B cell (primary cell): ENCODE measurements around the gene KYNU. TPM values are rescaled to one million over a fixed set of nuclear protein-coding genes. Genes with fewer than 3 reads are reported as not detected.

Experiments used
- ATAC-seq: fragments of 200-7000 bp; cut with Tn5 transposase; one replicate; pipeline ENCODE4 v1.10.0; 2021; ENCODE audit warnings: low read depth, mild to moderate bottlenecking, moderate number of reproducible peaks, moderate library complexity
- CTCF ChIA-PET: fragments of 350-600 bp; sonication (Branson Sonifier 250); formaldehyde crosslinking; loops from one replicate; lab custom pipeline; 2021; ENCODE audit warnings: antibody characterized with exemption, inconsistent platforms; lab: Charles Lee
- POLR2A ChIA-PET: fragments of 350-600 bp; sonication (Branson Sonifier 250); formaldehyde crosslinking; loops from one replicate; lab custom pipeline; 2021; ENCODE audit warnings: antibody characterized with exemption; lab: Charles Lee
- DNase-seq: peaks from one replicate; pipeline ENCODE4 v3.0.0; 2013
- H2AFZ ChIP-seq: 2 replicates; pipeline ENCODE4 v1.6.1; 2012; ENCODE audit warnings: mild to moderate bottlenecking, low read depth, low read length; ENCODE audit not compliant: insufficient read depth, poor library complexity, severe bottlenecking
- H3K27ac ChIP-seq, 2 donors: 1 replicate in 1 of 2; 2 replicates in 1 of 2; pipeline ENCODE4 v1.5.1; 2012 to 2013; ENCODE audit warnings: low read length in 2 of 2, mild to moderate bottlenecking in 2 of 2, moderate library complexity in 1 of 2
- H3K27me3 ChIP-seq, 4 experiments: fragments of 200-600 bp in 1 of 4; sonication (generic) in 1 of 4; replicated peaks in 1 of 4; 1 replicate in 2 of 4; 2 replicates in 2 of 4; pipeline versions ENCODE4 v1.6.1 to v1.7.0; 2013 to 2016; ENCODE audit warnings: low read length in 3 of 4, mild to moderate bottlenecking in 2 of 4, mixed read lengths in 1 of 4, moderate library complexity in 1 of 4; ENCODE audit not compliant: insufficient read depth in 4 of 4, control insufficient read depth in 3 of 4; ENCODE audit errors: control extremely low read depth in 1 of 4
- H3K36me3 ChIP-seq, 2 experiments: replicated peaks in 1 of 2; 1 replicate in 1 of 2; 2 replicates in 1 of 2; pipeline versions ENCODE4 v1.6.1 to v1.7.1; 2013; ENCODE audit warnings: low read length in 1 of 2; ENCODE audit not compliant: insufficient read depth in 2 of 2, control insufficient read depth in 1 of 2; ENCODE audit errors: control extremely low read depth in 1 of 2, extremely low read depth in 1 of 2
- H3K4me1 ChIP-seq, 2 donors: fragments of 200-600 bp in 1 of 2; sonication (generic) in 1 of 2; 1 replicate in 1 of 2; 2 replicates in 1 of 2; pipeline versions ENCODE4 v1.5.1 to v1.6.1; 2013 to 2017; ENCODE audit warnings: low read length in 2 of 2; ENCODE audit not compliant: control insufficient read depth in 2 of 2, insufficient read depth in 2 of 2
- H3K4me2 ChIP-seq: replicated peaks from 2 replicates; pipeline ENCODE3; 2012; ENCODE audit warnings: mild to moderate bottlenecking, low read depth, low read length; ENCODE audit not compliant: poor library complexity, severe bottlenecking
- H3K4me3 ChIP-seq, 5 experiments: fragments of 200-600 bp in 1 of 5; sonication (generic) in 1 of 5; 1 replicate in 3 of 5; 2 replicates in 2 of 5; pipeline versions ENCODE4 v1.5.1 to v1.7.0; 2011 to 2016; ENCODE audit warnings: low read length in 4 of 5, mild to moderate bottlenecking in 4 of 5, low read depth in 2 of 5, control low read depth in 1 of 5, moderate library complexity in 1 of 5; ENCODE audit not compliant: insufficient read depth in 1 of 5; ENCODE audit errors: control extremely low read depth in 1 of 5, extremely low read depth in 1 of 5
- H3K79me2 ChIP-seq: fragments of 200-600 bp; sonication (generic); one replicate; pipeline ENCODE4 v1.6.0; 2016; ENCODE audit warnings: low read length; ENCODE audit not compliant: control insufficient read depth, insufficient read depth
- H3K9ac ChIP-seq: fragments of 200-600 bp; sonication (generic); 2 replicates; pipeline ENCODE4 v1.6.1; 2017; ENCODE audit warnings: mild to moderate bottlenecking, low read length, moderate library complexity
- H3K9me3 ChIP-seq, 3 donors: one replicate each; pipeline versions ENCODE4 v1.6.1 to v1.7.1; 2013; ENCODE audit warnings: low read length in 2 of 3; ENCODE audit not compliant: control insufficient read depth in 2 of 3, insufficient read depth in 1 of 3; ENCODE audit errors: control extremely low read depth in 1 of 3
- H4K20me1 ChIP-seq: 2 replicates; pipeline ENCODE4 v1.6.0; 2012; ENCODE audit warnings: mild to moderate bottlenecking, low read length; ENCODE audit not compliant: insufficient read depth, control insufficient read depth, poor library complexity, severe bottlenecking
- H3K27ac Mint-ChIP-seq: one replicate; pipeline ENCODE4 v1.8.0; 2021; ENCODE audit warnings: mixed read lengths
- H3K27me3 Mint-ChIP-seq: one replicate; pipeline ENCODE4 v1.8.0; 2021; ENCODE audit warnings: mixed read lengths
- H3K4me1 Mint-ChIP-seq: one replicate; pipeline ENCODE4 v1.8.0; 2021; ENCODE audit warnings: mixed read lengths
- H3K4me3 Mint-ChIP-seq: one replicate; pipeline ENCODE4 v1.8.0; 2021; ENCODE audit warnings: mixed read lengths
- H3K9me3 Mint-ChIP-seq: one replicate; pipeline ENCODE4 v1.8.0; 2022; ENCODE audit warnings: mixed read lengths; ENCODE audit not compliant: insufficient read depth
- EZH2 ChIP-seq: IDR thresholded peaks from 2 replicates; pipeline ENCODE4 v1.6.1; 2012; ENCODE audit warnings: borderline replicate concordance, low read depth, mild to moderate bottlenecking, moderate library complexity, low read length; ENCODE audit not compliant: insufficient read depth, poor library complexity, severe bottlenecking
- WGBS: methylation state at CpG from one replicate; pipeline ENCODE4 v1.1.5; 2013; ENCODE audit warnings: missing lambda C conversion rate; ENCODE audit not compliant: insufficient coverage; 5-methylcytosine and 5-hydroxymethylcytosine counted together
- intact Hi-C: fragments of 100-400 bp; cut with micrococcal nuclease; formaldehyde crosslinking; loops from one replicate; pipeline ENCODE4 v1.10.0; 2022
- polyA plus RNA-seq: library from polyadenylated mRNA; depleted of rRNA; stranded (reverse); fragments of >200 nt; gene quantifications from 2 replicates; pipeline ENCODE4 v1.2.3, GENCODE V29; 2012
- total RNA-seq, 2 donors: library from RNA; stranded (reverse); fragments of 120-200 nt in 1 of 2; gene quantifications; 1 replicate in 1 of 2; 2 replicates in 1 of 2; pipeline versions ENCODE4 v1.2.3 to v1.2.4, GENCODE V29; 2013 to 2022
- TF ChIP-seq, protein P1 (sequence below): fragments of 200-600 bp; IDR thresholded peaks from one replicate; pipeline ENCODE4 v1.8.0; 2022; ENCODE audit warnings: antibody characterized with exemption, mild to moderate bottlenecking

KYNU gene
- total and polyA plus RNA-seq, 2 donors (not counting 1 experiment from before 2014, with no cell fraction given), result 14.5 to 46.2 TPM

DNA sequence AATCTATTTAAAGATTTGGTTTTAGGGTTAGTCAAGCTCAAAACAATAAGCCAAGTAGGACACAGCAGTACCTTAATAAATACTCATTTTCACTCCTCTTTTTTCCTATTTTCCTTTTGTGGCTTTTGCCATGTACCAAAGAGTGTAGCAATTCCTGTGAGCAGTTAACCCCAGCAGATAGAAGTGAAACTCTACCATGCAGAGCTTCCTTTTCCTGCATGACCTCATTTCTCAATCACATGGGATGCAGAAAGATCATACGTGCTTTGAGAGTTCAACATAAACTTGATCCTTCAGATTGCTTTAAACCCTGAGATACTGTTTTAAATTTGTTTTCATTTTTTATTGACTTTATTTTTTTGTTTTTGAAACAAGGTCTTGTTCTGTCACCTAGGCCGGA lies 152.7 kb downstream of the KYNU start:
- ATAC-seq, result peak; percentile 61
- POLR2A ChIA-PET, result no interaction called here
- H4K20me1 ChIP-seq, result peaks cover 3% of the 10 kb centered on the region
- Mint-ChIP-seq H3K27me3 (no peaks in the 10 kb centered on the region), H3K27ac (peak overlapping the region; percentile 22), H3K9me3 (peaks cover 2% of the 10 kb centered on the region), H3K4me3 (peak overlapping the region; percentile 26), H3K4me1 (peaks cover 9% of the 10 kb centered on the region)
- CTCF ChIA-PET, result interaction anchor here (1.2 to 2.4 kb wide), 2 partner anchors 9 to 230 kb away, joined by 3 to 7 read pairs; no protein-coding TSS in a partner anchor
- H2AFZ ChIP-seq, result peak overlapping the region; percentile 24
- WGBS, result 100% methylated on average over 1 of the region's 2 CpGs
- H3K27me3 ChIP-seq, result no peaks in the 10 kb centered on the region
- peak; percentile 60 for DNase-seq
- peak overlapping the region; percentile 14 to 77 for H3K27ac ChIP-seq
- peaks cover 10 to 13% of the 10 kb centered on the region in 2 donors for H3K4me1 ChIP-seq
- no peaks in the 10 kb centered on the region for H3K79me2 ChIP-seq
- intact Hi-C loops, result loop anchor here (5.0 kb wide), 2 partner anchors 132 to 153 kb away; partner anchors contain the start of gene KYNU
- peaks cover 2 to 8% of the 10 kb centered on the region in 2 experiments for H3K36me3 ChIP-seq
- no peak for TF ChIP-seq EZH2
- TF ChIP-seq, protein P1, sequence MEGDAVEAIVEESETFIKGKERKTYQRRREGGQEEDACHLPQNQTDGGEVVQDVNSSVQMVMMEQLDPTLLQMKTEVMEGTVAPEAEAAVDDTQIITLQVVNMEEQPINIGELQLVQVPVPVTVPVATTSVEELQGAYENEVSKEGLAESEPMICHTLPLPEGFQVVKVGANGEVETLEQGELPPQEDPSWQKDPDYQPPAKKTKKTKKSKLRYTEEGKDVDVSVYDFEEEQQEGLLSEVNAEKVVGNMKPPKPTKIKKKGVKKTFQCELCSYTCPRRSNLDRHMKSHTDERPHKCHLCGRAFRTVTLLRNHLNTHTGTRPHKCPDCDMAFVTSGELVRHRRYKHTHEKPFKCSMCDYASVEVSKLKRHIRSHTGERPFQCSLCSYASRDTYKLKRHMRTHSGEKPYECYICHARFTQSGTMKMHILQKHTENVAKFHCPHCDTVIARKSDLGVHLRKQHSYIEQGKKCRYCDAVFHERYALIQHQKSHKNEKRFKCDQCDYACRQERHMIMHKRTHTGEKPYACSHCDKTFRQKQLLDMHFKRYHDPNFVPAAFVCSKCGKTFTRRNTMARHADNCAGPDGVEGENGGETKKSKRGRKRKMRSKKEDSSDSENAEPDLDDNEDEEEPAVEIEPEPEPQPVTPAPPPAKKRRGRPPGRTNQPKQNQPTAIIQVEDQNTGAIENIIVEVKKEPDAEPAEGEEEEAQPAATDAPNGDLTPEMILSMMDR, result no peak
- no peak overlapping the region for H3K4me3 ChIP-seq
- H3K9ac ChIP-seq, result no peak overlapping the region
- peaks cover 1 to 3% (median 3%) of the 10 kb centered on the region in 3 donors for H3K9me3 ChIP-seq
- H3K4me2 ChIP-seq, result peak overlapping the region; percentile 13

DNA sequence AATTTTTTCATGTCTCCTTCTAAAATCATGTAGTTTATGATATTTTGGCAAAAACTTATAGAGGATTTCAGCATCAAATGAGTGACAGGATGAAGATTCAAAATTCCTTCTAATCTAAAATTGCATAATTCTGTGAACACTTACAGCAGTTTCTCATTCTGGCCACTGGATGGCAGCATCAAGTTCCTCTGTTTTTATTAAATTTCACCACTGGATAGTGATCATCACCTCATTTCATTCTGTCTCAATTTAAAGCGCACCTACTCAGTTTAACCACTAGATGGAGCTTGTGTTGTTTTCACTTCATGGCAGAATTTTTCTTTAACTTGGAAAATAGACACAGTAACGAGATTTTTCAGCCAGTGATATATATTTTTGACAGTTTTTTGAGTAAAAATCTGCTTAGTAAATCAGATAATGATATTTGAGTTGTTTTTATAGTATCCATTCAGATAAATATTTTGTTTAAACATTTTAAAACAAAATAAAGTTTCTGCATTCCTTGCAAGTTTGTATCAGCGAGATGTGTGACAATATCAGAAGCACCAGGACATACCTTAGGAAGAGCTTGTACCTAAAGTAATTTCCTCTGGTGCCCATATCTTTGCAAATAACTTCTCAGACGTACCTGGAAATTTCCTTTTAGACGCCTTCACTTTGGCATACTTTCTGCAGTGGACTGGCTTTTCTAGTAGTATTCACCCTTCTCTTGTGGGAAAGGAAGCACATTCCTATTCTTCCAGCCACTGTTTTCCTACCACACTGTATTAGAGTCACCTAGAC lies 157.0 kb downstream of the KYNU start:
- Histone ChIP-seq H4K20me1 (peaks cover 3% of the 10 kb centered on the region), H3K9me3 (peaks cover 0 to 3% (median 1%) of the 10 kb centered on the region in 3 donors), H3K9ac (no peak overlapping the region), H3K4me1 (peaks cover 10 to 11% of the 10 kb centered on the region in 2 donors), H3K27me3 (no peaks in the 10 kb centered on the region), H3K4me2 (no peak overlapping the region), H2AFZ (no peak overlapping the region), H3K79me2 (no peaks in the 10 kb centered on the region), H3K36me3 (peaks cover 4 to 29% of the 10 kb centered on the region in 2 experiments), H3K27ac (no peak overlapping the region), H3K4me3 (no peak overlapping the region)
- Mint-ChIP-seq H3K4me3 (no peak overlapping the region), H3K4me1 (peaks cover 9% of the 10 kb centered on the region), H3K27me3 (no peaks in the 10 kb centered on the region), H3K9me3 (peaks cover 2% of the 10 kb centered on the region), H3K27ac (no peak overlapping the region)
- WGBS, result 74% methylated on average over 2 of the region's 5 CpGs
- intact Hi-C loops, result loop anchor here (1.0 to 5.0 kb wide), 6 partner anchors 77 to 250 kb away; partner anchors contain the start of gene KYNU
- ChIA-PET CTCF (interaction anchor here (0.6 to 4.2 kb wide), 36 partner anchors 9 to 277 kb away, joined by 3 to 51 read pairs (median 3); no protein-coding TSS in a partner anchor), POLR2A (no interaction called here)
- ATAC-seq (peak; percentile 97), DNase-seq (peak; percentile 85)
- TF ChIP-seq EZH2, result no peak
- TF ChIP-seq, protein P1, result peak; percentile 99
